K562 (cell line): ENCODE results near the gene GBF1.

Experiments used
- JUN ChIP-seq, 2 experiments: sonication (generic) in 1 of 2; formaldehyde crosslinking in 1 of 2; IDR thresholded peaks; 2 replicates each; pipeline versions ENCODE4 v1.6.1 to v1.8.0; 2012 to 2022; ENCODE audit warnings: borderline replicate concordance in 2 of 2, mild to moderate bottlenecking in 2 of 2, improper control_type of control experiment in 1 of 2, low read depth in 1 of 2, low read length in 1 of 2, missing genetic modification reagents in 1 of 2
- MIER1 ChIP-seq: fragments of 450-650 bp; IDR thresholded peaks from 2 replicates; pipeline ENCODE4 v1.6.1; 2016; ENCODE audit warnings: antibody characterized with exemption, mild to moderate bottlenecking, low read depth
- MXI1 ChIP-seq: IDR thresholded peaks from 2 replicates; pipeline ENCODE4 v1.6.1; 2011; ENCODE audit warnings: low read depth, mild to moderate bottlenecking, improper control_type of control experiment, low read length
- RCOR1 ChIP-seq, 2 experiments: IDR thresholded peaks; 2 replicates each; pipeline ENCODE4 v1.6.1; 2012; ENCODE audit warnings: low read depth in 2 of 2, low read length in 2 of 2, borderline replicate concordance in 1 of 2, improper control_type of control experiment in 1 of 2
- RFX5 ChIP-seq: IDR thresholded peaks from 2 replicates; pipeline ENCODE4 v1.6.1; 2011; ENCODE audit warnings: low read depth, mild to moderate bottlenecking, improper control_type of control experiment, low read length
- SFPQ ChIP-seq: fragments of 200-400 bp; formaldehyde crosslinking; IDR thresholded peaks from 2 replicates; pipeline ENCODE4 v1.6.1; 2017; ENCODE audit warnings: mild to moderate bottlenecking, low read depth, low read length, moderate library complexity
- TEAD2 ChIP-seq: fragments of 450-650 bp; IDR thresholded peaks from 2 replicates; pipeline ENCODE4 v1.6.1; 2016; ENCODE audit warnings: missing genetic modification characterization, control low read depth, missing compliant biosample characterization
- TF ChIP-seq, protein P1 (sequence below): fragments of 450-650 bp; IDR thresholded peaks from 2 replicates; pipeline ENCODE4 v1.6.1; 2018; ENCODE audit not compliant: partially characterized antibody
- TF ChIP-seq, protein P2 (sequence below), 2 experiments: IDR thresholded peaks; 2 replicates each; pipeline ENCODE4 v1.6.1; 2011; ENCODE audit warnings: borderline replicate concordance in 1 of 2, control low read depth in 1 of 2, low read depth in 1 of 2, low read length in 1 of 2, mild to moderate bottlenecking in 1 of 2, mixed read lengths in 1 of 2, moderate library complexity in 1 of 2; ENCODE audit not compliant: insufficient read depth in 1 of 2, insufficient read length in 1 of 2, poor library complexity in 1 of 2, severe bottlenecking in 1 of 2; ENCODE audit errors: extremely low read depth in 1 of 2
- TF ChIP-seq, protein P3 (sequence below): fragments of 450-650 bp; formaldehyde crosslinking; IDR thresholded peaks from 2 replicates; pipeline ENCODE4 v1.4.0; 2020; ENCODE audit warnings: mild to moderate bottlenecking, moderate library complexity

DNA sequence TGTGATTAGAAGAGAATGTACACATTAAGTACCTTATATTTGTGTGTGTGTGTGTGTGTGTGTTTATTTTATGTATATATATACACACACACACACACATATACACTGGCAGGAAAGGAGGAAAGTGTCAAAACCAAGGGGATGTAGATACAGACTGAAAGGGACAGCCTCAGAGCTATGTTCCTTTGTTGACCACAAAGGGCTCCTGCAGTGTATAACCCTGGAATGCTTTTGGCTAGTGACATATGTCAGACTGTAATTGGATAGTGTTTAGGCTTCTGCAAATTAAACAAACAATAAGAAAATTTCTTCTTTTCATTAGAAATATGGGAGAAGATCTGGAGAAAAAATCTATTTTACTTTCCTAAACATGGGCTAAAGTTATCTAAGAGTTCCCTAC is 15.9 kb downstream of the GBF1 start:
- no peak for TF ChIP-seq SFPQ
- TF ChIP-seq, protein P1, sequence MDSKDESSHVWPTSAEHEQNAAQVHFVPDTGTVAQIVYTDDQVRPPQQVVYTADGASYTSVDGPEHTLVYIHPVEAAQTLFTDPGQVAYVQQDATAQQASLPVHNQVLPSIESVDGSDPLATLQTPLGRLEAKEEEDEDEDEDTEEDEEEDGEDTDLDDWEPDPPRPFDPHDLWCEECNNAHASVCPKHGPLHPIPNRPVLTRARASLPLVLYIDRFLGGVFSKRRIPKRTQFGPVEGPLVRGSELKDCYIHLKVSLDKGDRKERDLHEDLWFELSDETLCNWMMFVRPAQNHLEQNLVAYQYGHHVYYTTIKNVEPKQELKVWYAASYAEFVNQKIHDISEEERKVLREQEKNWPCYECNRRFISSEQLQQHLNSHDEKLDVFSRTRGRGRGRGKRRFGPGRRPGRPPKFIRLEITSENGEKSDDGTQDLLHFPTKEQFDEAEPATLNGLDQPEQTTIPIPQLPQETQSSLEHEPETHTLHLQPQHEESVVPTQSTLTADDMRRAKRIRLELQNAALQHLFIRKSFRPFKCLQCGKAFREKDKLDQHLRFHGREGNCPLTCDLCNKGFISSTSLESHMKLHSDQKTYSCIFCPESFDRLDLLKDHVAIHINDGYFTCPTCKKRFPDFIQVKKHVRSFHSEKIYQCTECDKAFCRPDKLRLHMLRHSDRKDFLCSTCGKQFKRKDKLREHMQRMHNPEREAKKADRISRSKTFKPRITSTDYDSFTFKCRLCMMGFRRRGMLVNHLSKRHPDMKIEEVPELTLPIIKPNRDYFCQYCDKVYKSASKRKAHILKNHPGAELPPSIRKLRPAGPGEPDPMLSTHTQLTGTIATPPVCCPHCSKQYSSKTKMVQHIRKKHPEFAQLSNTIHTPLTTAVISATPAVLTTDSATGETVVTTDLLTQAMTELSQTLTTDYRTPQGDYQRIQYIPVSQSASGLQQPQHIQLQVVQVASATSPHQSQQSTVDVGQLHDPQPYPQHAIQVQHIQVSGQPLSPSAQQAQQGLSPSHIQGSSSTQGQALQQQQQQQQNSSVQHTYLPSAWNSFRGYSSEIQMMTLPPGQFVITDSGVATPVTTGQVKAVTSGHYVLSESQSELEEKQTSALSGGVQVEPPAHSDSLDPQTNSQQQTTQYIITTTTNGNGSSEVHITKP = no peak
- no peak for TF ChIP-seq MXI1
- no peak for TF ChIP-seq RFX5
- no peak for TF ChIP-seq RCOR1 (IDR thresholded peaks at IDR 0.05; ENCODE audit: borderline replicate concordance in 1 of 2, low read depth in 2 of 2, low read length in 2 of 2)
- no peak for TF ChIP-seq JUN (IDR thresholded peaks at IDR 0.05; ENCODE audit: borderline replicate concordance, low read depth, low read length)
- no peak for TF ChIP-seq JUN (CRISPR knock-in tag; IDR thresholded peaks at IDR 0.05; ENCODE audit: borderline replicate concordance)
- TF ChIP-seq, protein P2, sequence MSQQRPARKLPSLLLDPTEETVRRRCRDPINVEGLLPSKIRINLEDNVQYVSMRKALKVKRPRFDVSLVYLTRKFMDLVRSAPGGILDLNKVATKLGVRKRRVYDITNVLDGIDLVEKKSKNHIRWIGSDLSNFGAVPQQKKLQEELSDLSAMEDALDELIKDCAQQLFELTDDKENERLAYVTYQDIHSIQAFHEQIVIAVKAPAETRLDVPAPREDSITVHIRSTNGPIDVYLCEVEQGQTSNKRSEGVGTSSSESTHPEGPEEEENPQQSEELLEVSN (IDR thresholded peaks at IDR 0.05; ENCODE audit: borderline replicate concordance in 1 of 2, extremely low read depth in 1 of 2, insufficient read depth in 1 of 2, insufficient read length in 1 of 2, low read depth in 1 of 2, low read length in 1 of 2, poor library complexity in 1 of 2, severe bottlenecking in 1 of 2) = no peak
- TF ChIP-seq, protein P3, sequence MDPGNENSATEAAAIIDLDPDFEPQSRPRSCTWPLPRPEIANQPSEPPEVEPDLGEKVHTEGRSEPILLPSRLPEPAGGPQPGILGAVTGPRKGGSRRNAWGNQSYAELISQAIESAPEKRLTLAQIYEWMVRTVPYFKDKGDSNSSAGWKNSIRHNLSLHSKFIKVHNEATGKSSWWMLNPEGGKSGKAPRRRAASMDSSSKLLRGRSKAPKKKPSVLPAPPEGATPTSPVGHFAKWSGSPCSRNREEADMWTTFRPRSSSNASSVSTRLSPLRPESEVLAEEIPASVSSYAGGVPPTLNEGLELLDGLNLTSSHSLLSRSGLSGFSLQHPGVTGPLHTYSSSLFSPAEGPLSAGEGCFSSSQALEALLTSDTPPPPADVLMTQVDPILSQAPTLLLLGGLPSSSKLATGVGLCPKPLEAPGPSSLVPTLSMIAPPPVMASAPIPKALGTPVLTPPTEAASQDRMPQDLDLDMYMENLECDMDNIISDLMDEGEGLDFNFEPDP (CRISPR knock-in tag) = no peak
- TF ChIP-seq TEAD2 = no peak
- no peak for TF ChIP-seq MIER1
